Ovary (tissue), 9 donors: Measurements from ENCODE around the gene ADAMTS2. TPM values are rescaled to one million over a fixed set of nuclear protein-coding genes. Genes with fewer than 3 reads are reported as not detected.

Source experiments
- DNase-seq, 5 donors: peaks; one replicate each; pipeline ENCODE4 v3.0.0-alpha.2; 2019 to 2020
- H3K27ac ChIP-seq, 2 donors: fragments of 200-600 bp; one replicate each; pipeline versions ENCODE4 v1.5.1 to v1.8.0; 2019 to 2022
- H3K27me3 ChIP-seq: fragments of 200-600 bp; one replicate; pipeline ENCODE4 v1.8.0; 2022
- H3K36me3 ChIP-seq: fragments of 200-600 bp; sonication (generic); one replicate; pipeline ENCODE4 v1.5.1; 2019
- H3K4me1 ChIP-seq: one replicate; pipeline ENCODE4 v1.8.1; 2013; ENCODE audit warnings: mild to moderate bottlenecking, moderate library complexity; ENCODE audit not compliant: insufficient read depth
- H3K4me3 ChIP-seq: fragments of 200-600 bp; sonication (generic); one replicate; pipeline ENCODE4 v1.5.1; 2017
- H3K9me3 ChIP-seq, 2 donors: fragments of 200-600 bp in 1 of 2; sonication (generic) in 1 of 2; one replicate each; pipeline versions ENCODE4 v1.5.1 to v1.8.1; 2013 to 2019; ENCODE audit warnings: mild to moderate bottlenecking in 1 of 2, moderate library complexity in 1 of 2
- EP300 ChIP-seq: sonication (generic); formaldehyde crosslinking; IDR thresholded peaks from one replicate; pipeline ENCODE4 v1.6.1; 2017; ENCODE audit warnings: antibody characterized with exemption
- POLR2A ChIP-seq: fragments of 450-650 bp; IDR thresholded peaks from one replicate; pipeline ENCODE4 v1.6.1; 2017; ENCODE audit warnings: antibody characterized with exemption, mild to moderate bottlenecking, moderate library complexity
- whole genome bisulfite sequencing, 3 donors: extraction: QIAGEN DNeasy Blood & Tissue Kit in 1 of 3; methylation state at CpG; one replicate each; pipeline versions ENCODE4 v1.1.5 to v1.1.7; 2013 to 2017; 5-methylcytosine and 5-hydroxymethylcytosine counted together
- intact Hi-C, 4 donors: fragments of 100-400 bp; cut with DNase I; formaldehyde crosslinking; loops; one replicate each; pipeline versions ENCODE4 v1.11.0 to v1.15.1; 2022 to 2023
- polyA plus RNA-seq, 2 donors: library from polyadenylated mRNA; stranded (reverse); fragments of 200-250 nt in 1 of 2; fragments of 350-450 nt in 1 of 2; fragmentation: Illumina TruSeq in 1 of 2; extraction: RNeasy Lipid Tissue Mini Kit (QIAGEN cat#74804) in 1 of 2; gene quantifications; one replicate each; pipeline ENCODE4 v1.2.3, GENCODE V29; 2013 to 2014
- total RNA-seq, 7 donors: library from RNA; depleted of rRNA in 2 of 7; stranded (reverse); fragments of >200 nt in 2 of 7; fragmentation: NEBNext Ultra II Directional in 3 of 7; extraction: Animal tissue kit (Norgen Biotek cat#: 25700) in 3 of 7; gene quantifications; one replicate each; pipeline versions ENCODE4 v1.1.0 to v1.2.4, GENCODE V29; 2016 to 2023
- TF ChIP-seq, protein P1 (sequence below), 3 donors: fragments of 450-650 bp in 2 of 3; fragments of 200-600 bp in 1 of 3; IDR thresholded peaks; one replicate each; pipeline versions ENCODE4 v1.5.1 to v1.8.0; 2016 to 2022; ENCODE audit warnings: antibody characterized with exemption in 3 of 3, mild to moderate bottlenecking in 1 of 3
- donor health status: DM: no; HTN: no; CAD: no; lungs with moderate emphysema.
- donor health status: DM: no; HTN: no; CAD: no.
- donor health status: Bipolar disorder and iron deficiency.
- donor health status: DM: yes; HTN: yes; CAD: no.
- donor health status: DM: no; HTN: no; CAD: no.
- donor health status: DM: yes; HTN: yes; CAD: no.

Gene ADAMTS2
- total and polyA plus RNA-seq, 9 donors: 7.9 to 31.8 (median 11.5) TPM

DNA sequence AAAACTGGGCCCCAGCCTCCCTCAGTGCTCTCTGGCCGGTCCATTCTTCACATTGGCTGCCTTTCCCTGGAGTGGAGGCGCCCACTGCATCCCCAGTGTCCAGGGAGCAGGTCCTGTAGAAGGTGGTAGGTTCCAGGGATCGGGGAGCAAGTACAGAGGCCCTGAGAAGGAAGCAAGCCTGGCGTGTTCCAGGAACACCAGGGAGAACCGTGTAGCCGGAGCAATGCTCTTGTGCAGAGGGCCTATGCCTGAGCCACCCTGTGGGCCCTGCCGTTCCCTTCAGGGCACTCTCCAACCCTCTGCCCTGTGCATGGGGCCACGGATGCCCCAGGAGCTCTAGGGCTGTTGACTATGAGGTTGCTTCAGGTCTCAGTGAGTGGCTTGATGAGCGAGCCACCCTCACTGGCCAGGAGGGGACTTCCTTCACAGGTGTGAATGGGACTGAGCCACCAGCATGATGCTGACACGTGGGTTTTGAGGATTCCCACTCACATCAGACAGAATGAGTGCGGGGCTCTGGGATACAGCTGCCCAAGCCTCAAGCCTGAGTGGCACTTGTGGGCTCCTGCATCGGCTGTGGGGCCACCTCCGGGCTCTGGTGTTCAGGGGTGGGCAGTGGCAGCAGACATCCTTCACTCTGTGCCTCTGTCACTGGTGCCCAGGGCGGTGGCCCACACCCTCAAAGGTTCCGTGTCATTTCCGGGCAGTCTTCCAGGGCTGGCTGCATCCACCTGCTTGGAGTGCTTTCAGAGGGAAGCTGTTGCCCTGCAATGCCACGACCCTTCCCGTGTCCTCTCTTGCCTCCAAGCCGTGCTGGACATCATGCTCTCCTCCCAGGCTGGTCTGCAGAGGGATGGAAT is 54.4 kb downstream of the ADAMTS2 start:
- no peaks in the 10 kb centered on the region for H3K36me3 ChIP-seq
- H3K9me3 ChIP-seq: no peaks in the 10 kb centered on the region
- no peak overlapping the region for H3K27ac ChIP-seq
- H3K27me3 ChIP-seq: no peaks in the 10 kb centered on the region
- peak in 3 of 5 donors; percentile 12 to 28 (median 18) for DNase-seq
- no peak for TF ChIP-seq POLR2A
- TF ChIP-seq, protein P1, sequence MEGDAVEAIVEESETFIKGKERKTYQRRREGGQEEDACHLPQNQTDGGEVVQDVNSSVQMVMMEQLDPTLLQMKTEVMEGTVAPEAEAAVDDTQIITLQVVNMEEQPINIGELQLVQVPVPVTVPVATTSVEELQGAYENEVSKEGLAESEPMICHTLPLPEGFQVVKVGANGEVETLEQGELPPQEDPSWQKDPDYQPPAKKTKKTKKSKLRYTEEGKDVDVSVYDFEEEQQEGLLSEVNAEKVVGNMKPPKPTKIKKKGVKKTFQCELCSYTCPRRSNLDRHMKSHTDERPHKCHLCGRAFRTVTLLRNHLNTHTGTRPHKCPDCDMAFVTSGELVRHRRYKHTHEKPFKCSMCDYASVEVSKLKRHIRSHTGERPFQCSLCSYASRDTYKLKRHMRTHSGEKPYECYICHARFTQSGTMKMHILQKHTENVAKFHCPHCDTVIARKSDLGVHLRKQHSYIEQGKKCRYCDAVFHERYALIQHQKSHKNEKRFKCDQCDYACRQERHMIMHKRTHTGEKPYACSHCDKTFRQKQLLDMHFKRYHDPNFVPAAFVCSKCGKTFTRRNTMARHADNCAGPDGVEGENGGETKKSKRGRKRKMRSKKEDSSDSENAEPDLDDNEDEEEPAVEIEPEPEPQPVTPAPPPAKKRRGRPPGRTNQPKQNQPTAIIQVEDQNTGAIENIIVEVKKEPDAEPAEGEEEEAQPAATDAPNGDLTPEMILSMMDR (IDR thresholded peaks at IDR 0.05): no peak
- TF ChIP-seq EP300: no peak
- intact Hi-C loops: no loop called here
- peaks cover 5% of the 10 kb centered on the region for H3K4me1 ChIP-seq
- 87 to 89% (median 88%) methylated on average over 14 to 19 of the region's 19 CpGs for WGBS, 3 donors
- no peak overlapping the region for H3K4me3 ChIP-seq

- DNase-seq: peak in 3 of 5 donors; percentile 2 to 11 (median 10)
- Histone ChIP-seq H3K9me3 (no peaks in the 10 kb centered on the region), H3K27ac (no peak overlapping the region), H3K27me3 (no peaks in the 10 kb centered on the region), H3K36me3 (no peaks in the 10 kb centered on the region), H3K4me3 (no peak overlapping the region), H3K4me1 (peaks cover 11% of the 10 kb centered on the region)
- intact Hi-C loops: no loop called here
- no peak for TF ChIP-seq EP300
- no peak for TF ChIP-seq POLR2A
- TF ChIP-seq, protein P1 (IDR thresholded peaks at IDR 0.05): no peak
- WGBS, 3 donors: 66 to 75% (median 68%) methylated on average over 13 of the region's 13 CpGs
Observed at GRCh38 chr5:179289756-179290385, 55.4 kb downstream of the ADAMTS2 start.

DNA sequence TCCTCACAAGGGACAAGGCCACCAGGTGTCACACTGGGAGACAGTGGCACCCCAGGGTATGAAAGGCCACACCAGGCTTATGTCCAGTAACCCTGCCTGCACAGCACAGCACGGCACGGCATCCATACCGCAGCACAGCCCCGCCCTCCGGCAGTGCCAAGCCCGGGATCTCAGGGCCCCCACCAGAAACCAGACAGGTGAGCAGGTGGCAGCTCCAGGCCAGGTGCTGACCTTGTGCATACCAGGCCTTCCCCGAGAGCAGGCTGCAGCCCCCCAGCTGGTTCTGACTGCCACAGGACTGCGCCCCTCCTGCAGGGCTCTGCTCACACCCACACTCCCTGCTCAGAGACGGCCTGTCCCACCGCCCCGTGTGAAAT is 56.5 kb downstream of the ADAMTS2 start:
- Histone ChIP-seq H3K27me3 (no peaks in the 10 kb centered on the region), H3K36me3 (no peaks in the 10 kb centered on the region), H3K27ac (no peak overlapping the region), H3K4me1 (peaks cover 13% of the 10 kb centered on the region), H3K9me3 (no peaks in the 10 kb centered on the region), H3K4me3 (no peak overlapping the region)
- 92 to 94% (median 94%) methylated on average over 11 of the region's 11 CpGs for WGBS, 3 donors
- TF ChIP-seq EP300 (no peak), POLR2A (no peak)
- TF ChIP-seq, protein P1 (IDR thresholded peaks at IDR 0.05): no peak
- intact Hi-C loops: no loop called here
- DNase-seq: peak in 3 of 5 donors; percentile 10 to 29 (median 13)

GRCh38 chr5:179288101-179288808 is 57.0 kb downstream of the ADAMTS2 start:
- no peak overlapping the region for H3K4me3 ChIP-seq
- H3K9me3 ChIP-seq: no peaks in the 10 kb centered on the region
- intact Hi-C loops: no loop called here
- peaks cover 13% of the 10 kb centered on the region for H3K4me1 ChIP-seq
- H3K27me3 ChIP-seq: no peaks in the 10 kb centered on the region
- H3K36me3 ChIP-seq: no peaks in the 10 kb centered on the region
- WGBS, 3 donors: 68 to 80% (median 72%) methylated on average over 19 to 21 of the region's 21 CpGs
- peak in 2 of 5 donors; percentile 13 to 36 for DNase-seq
- TF ChIP-seq EP300 (no peak), POLR2A (no peak)
- TF ChIP-seq, protein P1 (IDR thresholded peaks at IDR 0.05): no peak
- no peak overlapping the region for H3K27ac ChIP-seq
